HG03520 (cell line): ENCODE data around the gene FAM47E.

Experiments used
- ATAC-seq: cut with Tn5 transposase; IDR thresholded peaks from one replicate; pipeline ENCODE4 v1.9.1; 2021; ENCODE audit warnings: mild to moderate bottlenecking, moderate library complexity; ENCODE audit not compliant: unreplicated experiment

FAM47E gene

DNA sequence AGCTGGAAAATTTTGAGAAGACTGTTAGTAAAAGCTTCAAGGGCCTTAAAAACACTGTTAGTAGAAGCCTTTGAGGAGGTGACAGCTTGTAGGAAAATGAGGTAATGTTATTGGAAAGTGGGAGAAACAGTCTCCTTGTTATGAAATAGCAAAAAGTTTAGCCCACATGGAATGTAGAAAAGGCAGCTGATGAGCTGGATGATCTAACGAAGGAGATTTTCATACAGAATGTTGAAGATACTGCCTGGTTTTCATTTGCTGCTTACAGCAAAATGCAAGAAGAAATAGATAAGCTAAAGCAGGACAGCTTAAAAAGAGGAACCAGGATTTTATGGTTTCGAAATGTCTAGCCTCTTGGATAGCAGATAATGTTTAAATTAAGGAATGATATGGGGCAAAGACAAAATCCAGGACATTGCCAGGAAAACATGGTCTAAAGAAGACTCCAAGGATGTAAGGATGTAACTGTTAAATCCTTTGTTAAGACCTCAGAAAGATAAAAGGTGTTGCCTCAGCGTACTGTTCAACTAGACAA is 44.8 kb downstream of the FAM47E start:
- no peak for ATAC-seq

DNA sequence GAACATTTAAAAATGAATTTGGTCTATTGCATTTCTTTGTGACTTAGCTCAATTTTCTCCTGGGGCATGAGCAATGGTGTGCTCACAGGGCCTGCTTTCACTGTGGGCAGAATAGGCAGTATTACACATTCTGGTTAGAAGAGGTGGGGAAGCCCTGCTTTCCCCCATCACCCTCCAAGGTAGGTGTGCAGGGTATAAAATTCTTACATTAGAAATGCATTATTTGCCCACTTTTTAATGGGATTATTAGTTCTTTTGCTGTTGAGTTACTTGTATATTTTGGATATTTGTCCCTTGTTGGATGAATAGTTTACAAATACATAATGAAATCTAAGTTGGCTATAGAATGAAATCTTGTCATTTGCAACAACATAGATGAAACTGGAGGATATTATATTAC is 46.7 kb downstream of the FAM47E start:
- no peak for ATAC-seq

DNA sequence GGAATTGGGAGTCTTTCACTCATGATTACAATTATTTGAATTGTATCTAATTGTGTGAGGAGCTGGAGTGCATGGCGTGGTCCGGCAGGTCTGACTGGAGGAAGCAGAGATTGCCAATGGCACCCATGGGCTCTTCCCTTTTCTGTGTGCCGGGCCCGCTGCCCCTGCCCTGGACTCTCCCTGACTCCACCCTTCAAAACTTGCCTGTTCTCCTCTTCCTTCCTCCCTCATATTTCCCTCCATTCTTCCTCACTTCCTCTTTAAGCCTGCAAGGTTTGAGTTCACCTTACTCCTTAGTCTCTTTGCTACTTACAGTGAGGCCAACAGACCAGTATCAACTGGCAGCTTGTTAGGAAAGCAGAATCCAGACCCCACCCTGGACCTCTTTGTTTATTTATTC is 48.5 kb downstream of the FAM47E start:
- ATAC-seq: no peak

DNA sequence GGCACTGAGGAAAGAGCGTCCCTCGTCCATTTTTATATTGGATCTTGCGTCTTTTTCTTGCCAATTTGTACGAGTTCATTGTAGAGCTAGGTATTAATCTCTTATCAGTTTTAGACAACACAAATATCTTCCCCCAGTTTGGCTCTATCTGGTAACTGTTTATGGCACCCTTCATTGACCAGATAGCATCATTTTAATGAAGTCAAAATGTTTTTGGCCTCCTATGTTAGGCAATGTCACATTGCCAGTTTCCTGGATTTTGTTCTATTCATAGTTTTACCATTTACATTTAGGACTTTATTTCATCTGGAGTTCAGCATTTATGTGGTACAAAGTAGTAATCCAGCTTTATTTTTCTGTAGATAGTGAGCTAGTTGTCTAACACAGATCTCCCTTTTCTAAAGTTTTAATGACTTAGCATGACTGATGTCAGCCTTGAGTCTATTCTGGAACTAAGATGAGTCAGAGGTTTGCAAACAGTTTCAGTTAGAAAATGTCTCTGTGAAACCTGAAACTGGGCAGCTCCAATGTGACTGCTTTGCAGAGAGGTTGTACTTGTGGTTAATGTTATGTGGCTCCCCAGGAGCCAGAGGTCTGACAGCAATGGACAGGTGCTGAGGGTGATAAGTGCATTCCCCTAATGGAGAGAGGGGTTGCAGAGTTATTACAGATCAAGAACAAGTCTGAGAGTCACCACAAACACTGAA is 49.7 kb downstream of the FAM47E start:
- ATAC-seq: peak; percentile 98

GRCh38 chr4:76301775-76302162 is 50.2 kb downstream of the FAM47E start:
- no peak for ATAC-seq

DNA sequence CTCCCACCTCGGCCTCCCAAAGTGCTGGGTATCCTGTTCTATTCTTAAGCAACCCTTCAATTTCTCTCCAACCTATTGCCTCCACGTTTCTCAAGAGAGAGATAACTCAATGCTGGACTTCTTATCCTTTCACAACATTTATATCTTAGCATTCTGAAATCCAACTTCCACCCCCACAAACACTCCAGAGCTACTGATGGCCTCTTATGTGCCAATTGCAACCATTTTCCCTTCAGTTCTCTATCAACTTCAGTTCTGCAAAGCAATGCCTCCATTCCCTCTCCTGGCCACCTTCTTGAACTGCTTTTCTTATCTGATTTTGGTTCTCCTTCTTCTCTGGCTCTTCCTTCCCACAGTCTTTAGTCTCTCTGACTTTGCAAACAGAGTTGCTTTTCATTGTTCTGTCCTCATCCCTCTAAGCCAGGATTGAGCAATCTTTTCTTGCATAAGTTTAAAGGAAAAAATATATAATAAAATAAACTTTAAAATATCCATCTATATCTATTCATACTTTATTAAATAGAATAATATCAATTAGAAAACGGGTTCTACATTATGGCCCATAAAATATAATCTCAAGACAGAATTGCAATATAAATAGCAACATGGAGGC is 51.4 kb downstream of the FAM47E start:
- ATAC-seq: no peak

DNA sequence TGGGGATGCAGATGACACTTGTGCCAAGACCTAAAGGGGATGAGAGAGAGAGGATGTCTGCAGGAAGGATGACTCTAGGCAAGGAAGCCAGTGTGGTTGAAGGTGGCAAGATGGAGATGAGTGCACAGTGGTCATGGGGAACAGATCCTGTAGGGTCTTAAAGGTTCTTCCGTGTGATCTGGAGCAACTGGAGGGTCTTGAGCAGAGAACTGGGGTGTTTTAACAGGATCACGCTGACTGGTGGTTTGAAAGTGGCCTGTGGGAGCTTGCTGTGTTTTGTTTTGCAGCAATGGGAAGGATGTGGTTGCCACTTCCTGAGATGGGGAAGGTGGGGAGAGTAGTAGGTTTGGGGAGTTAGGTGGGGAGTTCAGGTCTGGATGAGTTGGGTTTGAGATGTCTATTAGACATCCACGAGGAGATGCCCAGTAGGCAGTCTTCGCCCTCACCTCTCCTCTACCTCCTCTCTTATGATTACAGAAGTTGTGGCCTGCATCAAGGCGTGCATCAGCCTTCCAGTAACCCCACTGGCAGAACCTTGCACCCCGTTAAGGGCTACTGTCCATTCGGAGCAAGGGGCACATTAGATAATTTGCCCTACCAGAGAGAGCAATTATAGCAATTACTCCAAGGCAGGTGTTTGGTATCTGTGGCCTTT is 53.6 kb downstream of the FAM47E start:
- ATAC-seq: no peak

- no peak for ATAC-seq
Measured at GRCh38 chr4:76305971-76306881, 54.7 kb downstream of the FAM47E start, which contains the start of gene STBD1. Gene STBD1, plus strand, starts transcription at chr4:76306733. Its CDS starts 37 bp downstream, at chr4:76306770.

- no peak for ATAC-seq
Measured at GRCh38 chr4:76306882-76307659, 55.5 kb downstream of the FAM47E start.

DNA sequence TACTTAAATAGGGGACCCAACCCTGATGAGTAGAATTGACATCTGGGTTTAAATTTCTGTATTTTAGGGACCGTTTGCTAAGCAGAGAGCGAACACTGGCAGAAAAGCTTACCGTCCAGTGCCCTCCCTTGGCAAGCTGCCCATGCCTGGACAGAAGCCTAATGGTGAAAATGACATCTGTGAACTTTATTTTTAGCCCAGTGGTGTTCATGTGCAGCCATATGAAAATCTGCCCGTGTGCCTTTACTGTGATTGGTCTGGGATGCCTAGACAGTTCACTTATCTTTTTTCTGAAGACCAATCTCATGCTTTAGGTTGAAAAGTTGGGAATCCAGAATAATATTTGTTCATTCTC is 56.1 kb downstream of the FAM47E start:
- no peak for ATAC-seq

- ATAC-seq: no peak
Measured at GRCh38 chr4:76308548-76308947, 57.0 kb downstream of the FAM47E start.

- no peak for ATAC-seq
Measured at GRCh38 chr4:76309939-76310550, 58.5 kb downstream of the FAM47E start.

GRCh38 chr4:76310683-76311082 is 59.2 kb downstream of the FAM47E start:
- ATAC-seq: no peak

DNA sequence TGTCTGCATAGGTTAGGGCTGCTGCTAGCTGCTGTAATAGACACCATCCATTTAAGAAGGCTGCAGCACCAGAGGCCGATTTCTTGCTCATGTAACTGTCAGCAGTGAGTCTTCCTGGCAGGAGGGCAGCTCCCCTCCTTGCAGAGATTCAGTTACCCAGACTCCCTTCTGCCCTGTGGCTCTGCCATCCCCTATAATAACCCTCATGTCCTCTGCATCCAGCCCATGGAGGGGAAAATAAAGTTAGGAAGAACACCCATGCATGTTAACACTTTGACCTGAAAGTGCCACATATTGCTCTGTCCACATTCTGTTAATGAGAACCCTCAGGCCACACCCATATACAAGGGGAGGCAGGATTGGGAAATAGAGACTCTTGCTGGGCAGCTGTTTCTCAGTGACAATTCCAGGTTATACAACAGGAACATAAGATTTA is 60.4 kb downstream of the FAM47E start:
- ATAC-seq: no peak

DNA sequence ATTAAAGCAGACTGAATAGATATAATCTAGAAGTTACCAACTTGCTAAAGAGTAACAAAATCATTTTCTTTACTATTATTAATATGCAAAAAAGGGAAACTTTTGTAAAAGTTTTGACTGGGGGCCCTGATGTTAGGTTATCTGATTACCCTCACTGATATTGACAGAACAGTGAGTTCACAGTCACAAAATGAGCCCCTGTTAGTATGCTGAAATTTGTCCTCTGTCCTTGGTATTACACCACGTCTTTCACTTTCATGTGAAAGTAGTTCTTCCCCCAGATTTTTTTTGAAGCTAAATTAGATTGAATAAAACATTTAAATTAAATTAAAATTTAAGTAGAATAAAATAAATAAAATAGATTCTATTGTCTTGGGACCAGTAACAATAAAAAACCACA is 60.9 kb downstream of the FAM47E start:
- no peak for ATAC-seq

- no peak for ATAC-seq
Measured at GRCh38 chr4:76313547-76313946, 62.0 kb downstream of the FAM47E start.

DNA sequence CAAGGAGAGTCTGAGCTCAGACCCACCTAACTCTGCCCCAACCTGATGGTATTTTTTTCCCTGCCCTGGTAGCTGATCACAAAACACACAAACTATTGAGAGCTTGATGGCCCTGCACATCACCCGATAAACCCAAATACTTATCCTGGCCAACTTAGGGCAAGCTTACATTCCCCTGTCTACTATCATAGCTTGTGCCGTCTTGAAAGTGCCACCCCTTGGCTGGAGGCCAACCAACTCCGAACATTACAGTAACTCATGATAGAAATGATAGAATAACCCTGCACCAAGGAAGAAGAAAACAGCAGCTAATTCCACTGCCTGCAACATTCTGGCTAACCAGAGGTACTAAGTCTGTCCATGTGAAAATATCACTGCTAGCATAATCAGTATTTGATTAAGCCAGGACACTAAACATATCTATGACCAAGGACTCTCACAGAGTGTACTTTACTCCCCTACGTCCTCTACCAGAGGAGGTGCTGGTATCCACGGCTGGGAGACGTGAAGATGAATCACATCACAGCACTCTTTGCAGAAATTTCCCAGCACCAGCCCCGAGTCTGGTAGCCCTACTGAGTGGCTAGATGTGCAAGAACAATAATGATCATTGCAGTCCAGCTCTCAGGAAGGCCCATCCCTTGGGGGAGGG is 63.9 kb downstream of the FAM47E start:
- ATAC-seq: no peak

GRCh38 chr4:76316131-76316530 is 64.6 kb downstream of the FAM47E start:
- no peak for ATAC-seq

DNA sequence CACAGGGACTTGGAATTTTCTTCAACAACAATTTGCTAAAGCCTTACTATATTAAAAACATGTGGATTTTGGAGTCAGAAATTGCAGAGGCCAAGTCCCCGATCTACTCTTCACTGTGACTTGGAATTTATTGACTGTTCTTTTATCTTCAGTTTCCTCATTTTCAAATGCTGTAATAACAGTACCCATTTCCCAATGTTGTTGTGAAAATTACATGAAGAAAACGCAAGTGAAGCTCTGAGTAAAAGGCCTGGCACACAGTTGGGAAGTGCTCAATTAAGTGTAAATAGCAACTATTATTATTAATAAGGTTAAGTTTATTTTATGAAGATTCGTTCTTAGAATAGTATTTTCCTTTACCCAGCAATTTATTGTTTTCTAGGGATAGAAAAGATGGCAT is 70.7 kb downstream of the FAM47E start:
- ATAC-seq: no peak
